Choroid plexus epithelial cell (primary cell): ENCODE data around the gene CD274.

Source experiments
- DNase-seq: peaks from one replicate; pipeline ENCODE4 v3.0.0-alpha.2; 2010; ENCODE audit warnings: low read depth
- H3K4me3 ChIP-seq: 2 replicates; pipeline ENCODE4 v1.5.1; 2011; ENCODE audit warnings: low read depth, mild to moderate bottlenecking, control low read depth, low read length, moderate library complexity
- TF ChIP-seq, protein P1 (sequence below): conservative IDR thresholded peaks from 2 replicates; pipeline ENCODE4 v1.5.1; 2011; ENCODE audit warnings: low read depth, mild to moderate bottlenecking, control low read depth, inconsistent platforms, low read length, moderate library complexity

CD274 gene

DNA sequence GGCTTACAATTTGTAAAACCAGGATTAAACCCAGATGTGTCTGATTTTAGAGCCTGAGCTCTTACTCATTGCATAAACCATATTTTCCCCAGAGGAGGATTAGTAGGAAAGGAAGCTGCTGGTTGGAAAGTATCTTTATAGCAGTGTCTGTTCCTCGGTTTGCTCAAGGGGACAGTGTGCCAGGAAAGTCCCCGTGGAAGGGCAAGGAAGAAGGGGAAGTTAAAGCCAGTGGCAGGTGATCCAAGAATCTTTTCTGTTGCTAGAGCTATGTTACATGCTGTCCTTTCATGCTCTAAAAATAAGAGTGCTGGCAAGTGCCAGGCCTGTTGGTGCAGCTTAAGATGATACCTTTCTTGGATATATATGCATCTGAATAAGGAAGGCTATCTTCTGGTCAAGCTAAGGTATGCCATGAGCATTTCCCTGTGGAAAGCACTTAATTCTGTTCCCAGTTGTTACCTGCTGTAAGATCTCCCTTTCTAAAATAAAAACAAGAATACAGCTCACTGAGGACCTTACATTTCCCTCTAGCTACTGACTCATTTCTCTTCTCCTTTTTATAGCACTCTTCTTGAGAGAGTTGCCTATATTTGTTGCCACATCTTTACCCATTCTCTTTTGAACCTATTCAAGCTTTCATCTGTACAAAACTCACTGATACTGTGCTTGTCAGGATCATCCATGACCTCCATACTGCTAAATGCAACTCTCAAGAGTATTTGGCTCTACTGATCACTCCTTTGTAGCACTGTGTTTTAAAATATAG lies 68.0 kb downstream of the CD274 start:
- no peak overlapping the region for H3K4me3 ChIP-seq
- TF ChIP-seq, protein P1, sequence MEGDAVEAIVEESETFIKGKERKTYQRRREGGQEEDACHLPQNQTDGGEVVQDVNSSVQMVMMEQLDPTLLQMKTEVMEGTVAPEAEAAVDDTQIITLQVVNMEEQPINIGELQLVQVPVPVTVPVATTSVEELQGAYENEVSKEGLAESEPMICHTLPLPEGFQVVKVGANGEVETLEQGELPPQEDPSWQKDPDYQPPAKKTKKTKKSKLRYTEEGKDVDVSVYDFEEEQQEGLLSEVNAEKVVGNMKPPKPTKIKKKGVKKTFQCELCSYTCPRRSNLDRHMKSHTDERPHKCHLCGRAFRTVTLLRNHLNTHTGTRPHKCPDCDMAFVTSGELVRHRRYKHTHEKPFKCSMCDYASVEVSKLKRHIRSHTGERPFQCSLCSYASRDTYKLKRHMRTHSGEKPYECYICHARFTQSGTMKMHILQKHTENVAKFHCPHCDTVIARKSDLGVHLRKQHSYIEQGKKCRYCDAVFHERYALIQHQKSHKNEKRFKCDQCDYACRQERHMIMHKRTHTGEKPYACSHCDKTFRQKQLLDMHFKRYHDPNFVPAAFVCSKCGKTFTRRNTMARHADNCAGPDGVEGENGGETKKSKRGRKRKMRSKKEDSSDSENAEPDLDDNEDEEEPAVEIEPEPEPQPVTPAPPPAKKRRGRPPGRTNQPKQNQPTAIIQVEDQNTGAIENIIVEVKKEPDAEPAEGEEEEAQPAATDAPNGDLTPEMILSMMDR = no peak
- DNase-seq = no peak

DNA sequence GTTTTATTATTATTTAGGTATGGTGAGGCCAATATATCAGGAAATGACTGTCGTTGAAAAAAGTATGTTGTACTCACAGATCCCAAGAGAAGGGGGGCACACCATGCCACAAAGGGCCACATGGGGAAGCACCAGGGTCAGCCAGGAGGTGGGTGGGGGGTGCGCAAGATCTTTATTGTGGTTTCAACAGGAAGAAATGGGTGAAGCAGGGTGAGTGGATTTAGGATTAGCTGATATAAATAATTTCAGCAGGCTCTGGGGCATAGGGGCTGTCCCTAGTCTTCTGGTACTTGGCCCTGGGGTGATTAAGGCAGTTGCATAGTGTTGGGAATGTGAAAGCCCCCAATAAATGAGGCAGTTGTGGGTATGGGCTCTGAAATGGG lies 68.6 kb downstream of the CD274 start:
- H3K4me3 ChIP-seq = no peak overlapping the region
- DNase-seq = no peak
- TF ChIP-seq, protein P1 = no peak
